Hematopoietic multipotent progenitor cell treated with erythropoietin and hydrocortisone succinate and interleukin-3 and kit ligand, for 8 days (in vitro differentiated cells): ENCODE results near the gene LRRC58.

Source experiments
- DNase-seq: peaks from one replicate; pipeline ENCODE4 v3.0.0-alpha.2; 2015

LRRC58 gene

DNA sequence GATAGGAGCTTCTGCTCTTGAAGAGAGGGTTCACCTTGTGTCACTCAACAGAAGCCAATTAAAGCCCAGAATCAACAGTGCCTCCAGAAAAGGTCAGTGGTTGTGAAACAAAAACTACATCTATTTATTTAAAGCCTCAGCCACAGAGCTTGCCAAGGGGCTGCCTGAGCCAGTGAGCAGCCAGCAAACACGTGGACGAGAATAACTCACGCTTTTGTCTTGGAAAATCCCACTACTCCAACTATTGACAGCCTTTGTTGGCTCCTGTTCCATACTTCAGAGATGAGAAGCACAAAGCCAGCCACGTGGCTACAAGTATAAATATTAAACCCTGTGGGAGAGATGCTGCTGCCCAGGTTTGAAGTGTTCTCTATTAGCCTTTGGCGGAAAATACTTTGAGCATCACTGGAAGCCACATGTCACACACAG lies 74.4 kb downstream of the LRRC58 start:
- DNase-seq = no peak
